ENCODE data around the gene FAM53B. TPM values are rescaled to one million over a fixed set of nuclear protein-coding genes. Genes with fewer than 3 reads are reported as not detected.

FAM53B gene
- polyA plus RNA-seq, 1 experiment: 3.9 TPM

GRCh38 chr10:124618470-124619073 is 125.6 kb downstream of the FAM53B start:
- Histone ChIP-seq H3K27me3 (ENCODE audit: control insufficient read depth, insufficient read depth, low read length) (no peaks in the 10 kb centered on the region), H3K36me3 (ENCODE audit: control insufficient read depth, insufficient read depth, low read length) (peaks cover 2% of the 10 kb centered on the region; the same call in 1 of the 2 replicates), H3K4me3 (ENCODE audit: low read depth, low read length) (no peak overlapping the region)
- POLR2A ChIA-PET: no interaction called here
- CTCF ChIA-PET: no interaction called here
- no peak for DNase-seq (ENCODE audit: low read depth)
- no peak for TF ChIP-seq CTCF (IDR thresholded peaks at IDR 0.05; ENCODE audit: insufficient read depth, low read depth, low read length)

GRCh38 chr10:124616836-124617130 is 127.4 kb downstream of the FAM53B start:
- no peak for TF ChIP-seq CTCF (IDR thresholded peaks at IDR 0.05; ENCODE audit: insufficient read depth, low read depth, low read length)
- Histone ChIP-seq H3K27me3 (ENCODE audit: control insufficient read depth, insufficient read depth, low read length) (no peaks in the 10 kb centered on the region), H3K36me3 (ENCODE audit: control insufficient read depth, insufficient read depth, low read length) (no peaks in the 10 kb centered on the region), H3K4me3 (ENCODE audit: low read depth, low read length) (no peak overlapping the region)
- CTCF ChIA-PET: no interaction called here
- no peak for DNase-seq (ENCODE audit: low read depth)
- POLR2A ChIA-PET: no interaction called here

GRCh38 chr10:124616040-124616835 is 127.9 kb downstream of the FAM53B start:
- ChIA-PET POLR2A (no interaction called here), CTCF (no interaction called here)
- no peaks in the 10 kb centered on the region for H3K36me3 ChIP-seq (ENCODE audit: control insufficient read depth, insufficient read depth, low read length)
- no peaks in the 10 kb centered on the region for H3K27me3 ChIP-seq (ENCODE audit: control insufficient read depth, insufficient read depth, low read length)
- DNase-seq (ENCODE audit: low read depth): no peak
- no peak for TF ChIP-seq CTCF (IDR thresholded peaks at IDR 0.05; ENCODE audit: insufficient read depth, low read depth, low read length)
- no peak overlapping the region for H3K4me3 ChIP-seq (ENCODE audit: low read depth, low read length)

GRCh38 chr10:124615259-124615658 is 128.9 kb downstream of the FAM53B start:
- Histone ChIP-seq H3K27me3 (ENCODE audit: control insufficient read depth, insufficient read depth, low read length) (no peaks in the 10 kb centered on the region), H3K36me3 (ENCODE audit: control insufficient read depth, insufficient read depth, low read length) (no peaks in the 10 kb centered on the region), H3K4me3 (ENCODE audit: low read depth, low read length) (no peak overlapping the region)
- TF ChIP-seq CTCF (IDR thresholded peaks at IDR 0.05; ENCODE audit: insufficient read depth, low read depth, low read length): no peak
- POLR2A ChIA-PET: no interaction called here
- no peak for DNase-seq (ENCODE audit: low read depth)
- CTCF ChIA-PET: no interaction called here

- ChIA-PET POLR2A (no interaction called here), CTCF (interaction anchor here (1.9 kb wide), 1 partner anchor 24 kb away, joined by 5 read pairs; no protein-coding TSS in a partner anchor)
- Histone ChIP-seq H3K4me3 (ENCODE audit: low read depth, low read length) (no peak overlapping the region), H3K36me3 (ENCODE audit: control insufficient read depth, insufficient read depth, low read length) (no peaks in the 10 kb centered on the region), H3K27me3 (ENCODE audit: control insufficient read depth, insufficient read depth, low read length) (no peaks in the 10 kb centered on the region)
- DNase-seq (ENCODE audit: low read depth): no peak
- no peak for TF ChIP-seq CTCF (IDR thresholded peaks at IDR 0.05; ENCODE audit: insufficient read depth, low read depth, low read length)
These were observed 130.0 kb downstream of the FAM53B start for GRCh38 chr10:124614003-124614659.

Measured in BJ (cell line).